H1 (cell line): ENCODE results near the gene PXDN. TPM values are rescaled to one million over a fixed set of nuclear protein-coding genes. Genes with fewer than 3 reads are reported as not detected.

Experiments
- CTCF ChIA-PET: fragments of 300-600 bp; sonication (Branson Sonifier 250); formaldehyde crosslinking; loops from one replicate; lab custom pipeline; 2021; ENCODE audit not compliant: partially characterized antibody; lab: Charles Lee
- POLR2A ChIA-PET: fragments of 300-600 bp; sonication (Branson Sonifier 250); formaldehyde crosslinking; loops from one replicate; lab custom pipeline; 2021; ENCODE audit warnings: inconsistent platforms; ENCODE audit not compliant: partially characterized antibody; lab: Charles Lee
- DNase-seq, 2 experiments: peaks; one replicate each; pipeline versions ENCODE4 v3.0.0 to v3.0.0-alpha.2; 2010 to 2022; ENCODE audit warnings: low spot score in 2 of 2, low read depth in 1 of 2, mixed read lengths in 1 of 2
- FAIRE-seq: peaks from 2 replicates; lab custom pipeline; 2011; peaks lifted over from hg19 to GRCh38; lab: Jason Lieb, UNC
- H2AFZ ChIP-seq: 2 replicates; pipeline ENCODE4 v1.8.1; 2012; ENCODE audit warnings: low read length, inconsistent platforms
- H2AK5ac ChIP-seq: 2 replicates; pipeline ENCODE4 v1.6.1; 2013; ENCODE audit warnings: low read depth, low read length
- H2BK120ac ChIP-seq: replicated peaks from 2 replicates; pipeline ENCODE3; 2013; ENCODE audit warnings: low read depth, low read length, inconsistent platforms
- H2BK12ac ChIP-seq: 2 replicates; pipeline ENCODE4 v1.6.1; 2013; ENCODE audit warnings: low read depth, low read length
- H2BK15ac ChIP-seq: 2 replicates; pipeline ENCODE4 v1.6.1; 2013; ENCODE audit warnings: low read length
- H2BK20ac ChIP-seq: 2 replicates; pipeline ENCODE4 v1.6.1; 2013; ENCODE audit warnings: low read length
- H2BK5ac ChIP-seq: 2 replicates; pipeline ENCODE4 v1.6.1; 2013; ENCODE audit warnings: low read depth, low read length
- H3K14ac ChIP-seq: 2 replicates; pipeline ENCODE4 v1.6.1; 2013; ENCODE audit warnings: inconsistent platforms; ENCODE audit not compliant: insufficient read length
- H3K18ac ChIP-seq: 2 replicates; pipeline ENCODE4 v1.6.1; 2013; ENCODE audit warnings: low read length; ENCODE audit errors: extremely low read depth
- H3K23ac ChIP-seq: 2 replicates; pipeline ENCODE4 v1.6.1; 2013; ENCODE audit warnings: inconsistent platforms; ENCODE audit not compliant: insufficient read length
- H3K23me2 ChIP-seq: 2 replicates; pipeline ENCODE4 v1.6.1; 2013; ENCODE audit warnings: low read depth, low read length
- H3K27ac ChIP-seq: 2 replicates; pipeline ENCODE4 v1.6.1; 2011; ENCODE audit warnings: low read depth, low read length, inconsistent platforms
- H3K27me3 ChIP-seq, 4 experiments: replicated peaks in 1 of 4; 1 replicate in 1 of 4; 2 replicates in 3 of 4; pipeline versions ENCODE4 v1.6.1 to v1.8.1; 2011 to 2013; ENCODE audit warnings: low read length in 3 of 4, mild to moderate bottlenecking in 3 of 4, inconsistent platforms in 2 of 4, mixed read lengths in 2 of 4, moderate library complexity in 1 of 4; ENCODE audit not compliant: control insufficient read depth in 3 of 4, insufficient read depth in 3 of 4; ENCODE audit errors: extremely low read depth in 1 of 4
- H3K36me3 ChIP-seq, 4 experiments: 2 replicates each; pipeline versions ENCODE4 v1.6.1 to v1.8.1; 2011 to 2013; ENCODE audit warnings: mild to moderate bottlenecking in 4 of 4, low read length in 3 of 4, moderate library complexity in 2 of 4, control low read depth in 1 of 4, inconsistent platforms in 1 of 4; ENCODE audit not compliant: insufficient read depth in 4 of 4, control insufficient read depth in 2 of 4
- H3K4ac ChIP-seq: replicated peaks from 2 replicates; pipeline ENCODE3; 2013; ENCODE audit warnings: low read length, low read depth, mixed read lengths, inconsistent platforms; ENCODE audit not compliant: insufficient read length
- H3K4me1 ChIP-seq, 4 experiments: replicated peaks in 1 of 4; 1 replicate in 1 of 4; 2 replicates in 3 of 4; pipeline versions ENCODE4 v1.6.1 to v1.8.1; 2011 to 2013; ENCODE audit warnings: low read length in 3 of 4, inconsistent platforms in 2 of 4, mixed read lengths in 1 of 4; ENCODE audit not compliant: insufficient read depth in 4 of 4, control insufficient read depth in 3 of 4
- H3K4me2 ChIP-seq, 2 experiments: 2 replicates each; pipeline versions ENCODE4 v1.6.1 to v1.8.1; 2011 to 2013; ENCODE audit warnings: low read depth in 2 of 2, low read length in 2 of 2, control low read depth in 1 of 2, inconsistent platforms in 1 of 2, mild to moderate bottlenecking in 1 of 2; ENCODE audit not compliant: insufficient read depth in 1 of 2
- H3K4me3 ChIP-seq, 4 experiments: fragments of 200-600, 300-600 bp in 1 of 4; sonication (generic), shearing (Covaris generic), sonication (Bioruptor Twin) in 1 of 4; 2 replicates each; pipeline versions ENCODE4 v1.5.1 to v1.8.1; 2011 to 2016; ENCODE audit warnings: low read length in 4 of 4, low read depth in 3 of 4, control low read depth in 2 of 4, inconsistent platforms in 2 of 4, mild to moderate bottlenecking in 2 of 4, mixed read lengths in 1 of 4, moderate library complexity in 1 of 4; ENCODE audit not compliant: insufficient read depth in 2 of 4; ENCODE audit errors: extremely low read depth in 1 of 4
- H3K56ac ChIP-seq: replicated peaks from 2 replicates; pipeline ENCODE3; 2013; ENCODE audit warnings: low read depth, mild to moderate bottlenecking, mixed read lengths, low read length, inconsistent platforms; ENCODE audit not compliant: insufficient read length
- H3K79me1 ChIP-seq: 2 replicates; pipeline ENCODE4 v1.6.1; 2013; ENCODE audit warnings: low read depth, low read length, control low read depth
- H3K79me2 ChIP-seq, 2 experiments: 2 replicates each; pipeline versions ENCODE4 v1.6.1 to v1.8.1; 2012 to 2013; ENCODE audit warnings: low read length in 2 of 2, mild to moderate bottlenecking in 2 of 2, inconsistent platforms in 1 of 2; ENCODE audit not compliant: insufficient read depth in 2 of 2, control insufficient read depth in 1 of 2
- H3K9ac ChIP-seq, 4 experiments: replicated peaks in 1 of 4; 1 replicate in 1 of 4; 2 replicates in 3 of 4; pipeline versions ENCODE4 v1.6.1 to v1.8.1; 2011 to 2013; ENCODE audit warnings: low read depth in 3 of 4, low read length in 3 of 4, control low read depth in 2 of 4, mild to moderate bottlenecking in 2 of 4, moderate library complexity in 2 of 4, inconsistent platforms in 1 of 4; ENCODE audit errors: extremely low read depth in 1 of 4
- H3K9me3 ChIP-seq, 2 experiments: 2 replicates each; pipeline versions ENCODE4 v1.6.1 to v1.8.1; 2012 to 2013; ENCODE audit warnings: mild to moderate bottlenecking in 2 of 2, moderate library complexity in 2 of 2, control low read depth in 1 of 2, inconsistent platforms in 1 of 2, low read depth in 1 of 2, low read length in 1 of 2, mixed read lengths in 1 of 2; ENCODE audit not compliant: insufficient read depth in 2 of 2
- H4K20me1 ChIP-seq, 2 experiments: replicated peaks in 1 of 2; 2 replicates each; pipeline versions ENCODE3 to v1.8.1; 2011 to 2013; ENCODE audit warnings: inconsistent platforms in 2 of 2, low read length in 2 of 2, mild to moderate bottlenecking in 1 of 2; ENCODE audit not compliant: insufficient read depth in 2 of 2, control insufficient read depth in 1 of 2
- H4K5ac ChIP-seq: 2 replicates; pipeline ENCODE4 v1.6.1; 2013; ENCODE audit warnings: low read length, low read depth, mixed read lengths, inconsistent platforms; ENCODE audit not compliant: insufficient read length
- H4K8ac ChIP-seq: 2 replicates; pipeline ENCODE4 v1.8.0; 2013; ENCODE audit warnings: mild to moderate bottlenecking, moderate library complexity, low read length, inconsistent platforms; ENCODE audit not compliant: insufficient read depth; ENCODE audit errors: extremely low read depth
- H4K91ac ChIP-seq: replicated peaks from 2 replicates; pipeline ENCODE3; 2013; ENCODE audit warnings: low read length, mixed read lengths, inconsistent platforms; ENCODE audit not compliant: insufficient read length
- CTCF ChIP-seq, 3 experiments: IDR thresholded peaks; 1 replicate in 2 of 3; 2 replicates in 1 of 3; pipeline versions ENCODE4 v1.5.1 to v1.6.1; 2011; ENCODE audit warnings: low read length in 3 of 3, mild to moderate bottlenecking in 3 of 3, inconsistent platforms in 2 of 3, low read depth in 1 of 3, moderate library complexity in 1 of 3; ENCODE audit not compliant: insufficient read depth in 1 of 3; ENCODE audit errors: control extremely low read depth in 1 of 3
- RAD21 ChIP-seq, 2 experiments: IDR thresholded peaks in 1 of 2; conservative IDR thresholded peaks in 1 of 2; 2 replicates each; pipeline ENCODE4 v1.6.1; 2011; ENCODE audit warnings: low read depth in 2 of 2, low read length in 2 of 2, improper control_type of control experiment in 1 of 2, inconsistent platforms in 1 of 2, mild to moderate bottlenecking in 1 of 2, moderate library complexity in 1 of 2
- SIN3A ChIP-seq, 2 experiments: IDR thresholded peaks in 1 of 2; conservative IDR thresholded peaks in 1 of 2; 2 replicates each; pipeline ENCODE4 v1.6.1; 2011 to 2012; ENCODE audit warnings: low read length in 2 of 2, improper control_type of control experiment in 1 of 2, low read depth in 1 of 2, mild to moderate bottlenecking in 1 of 2
- SUZ12 ChIP-seq: fragments of 200-600 bp; sonication (generic); IDR thresholded peaks from 2 replicates; pipeline ENCODE4 v1.6.1; 2012; ENCODE audit warnings: mild to moderate bottlenecking, inconsistent platforms, low read length, moderate library complexity, mixed read lengths
- WGBS, 2 experiments: shearing (Covaris generic) in 1 of 2; methylation state at CpG; one replicate each; pipeline versions ENCODE4 v1.1.6 to v1.1.7; 2013 to 2015; ENCODE audit warnings: low lambda C conversion rate in 2 of 2, mixed read lengths in 2 of 2, inconsistent platforms in 1 of 2, low coverage in 1 of 2, missing lambda C conversion rate in 1 of 2; ENCODE audit not compliant: insufficient replicate concordance in 2 of 2, insufficient coverage in 1 of 2, insufficient read length in 1 of 2; ENCODE audit errors: extremely low coverage in 1 of 2, missing lambda C conversion rate in 1 of 2; 5-methylcytosine and 5-hydroxymethylcytosine counted together
- polyA plus RNA-seq, 7 experiments: library from polyadenylated mRNA; depleted of rRNA in 3 of 7; stranded (reverse) in 5 of 7; unstranded in 2 of 7; fragments of >200 nt in 5 of 7; fragments of 200-250 nt in 2 of 7; gene quantifications; 1 replicate in 5 of 7; 2 replicates in 1 of 7; 4 replicates in 1 of 7; pipeline versions ENCODE4 v1.2.1 to v1.2.3, GENCODE V29; 2011 to 2013; ENCODE audit warnings: missing spikeins in 2 of 7, mixed read lengths in 2 of 7
- total RNA-seq: library from RNA; stranded (reverse); fragmentation: NEBNext Ultra II Directional; extraction: Animal tissue kit (Norgen Biotek cat#: 25700); gene quantifications from 2 replicates; pipeline ENCODE4 v1.2.1, GENCODE V29; 2021

The PXDN gene
- total and polyA plus RNA-seq, 2 of the 8 experiments (the other 6 are each of a cell fraction or from before 2014, with no cell fraction given), result 104 to 141 TPM

- H3K27ac ChIP-seq, result no peak overlapping the region
- H3K4me1 ChIP-seq, result peaks cover 0 to 6% (median 0%) of the 10 kb centered on the region in 4 experiments; a peak in 3 of 7 replicates
- H4K5ac ChIP-seq, result no peak overlapping the region
- H3K4me2 ChIP-seq, result no peak overlapping the region
- no peak overlapping the region for H2BK15ac ChIP-seq
- peaks cover 10% of the 10 kb centered on the region for H3K23me2 ChIP-seq
- H3K56ac ChIP-seq, result no peak overlapping the region
- POLR2A ChIA-PET, result interaction anchor here (0.7 to 1.1 kb wide), 3 partner anchors 19 to 57 kb away, joined by 3 read pairs; no protein-coding TSS in a partner anchor
- no peak overlapping the region for H2AFZ ChIP-seq
- no peak overlapping the region for H4K91ac ChIP-seq
- no peak overlapping the region for H2AK5ac ChIP-seq
- H2BK5ac ChIP-seq, result no peak overlapping the region; the same call in 1 of the 2 replicates
- no peak overlapping the region for H3K23ac ChIP-seq
- H2BK120ac ChIP-seq, result no peak overlapping the region
- H3K4me3 ChIP-seq, result no peak overlapping the region
- peaks cover 3 to 19% of the 10 kb centered on the region in 2 experiments for H4K20me1 ChIP-seq
- H3K18ac ChIP-seq, result no peak overlapping the region
- H3K4ac ChIP-seq, result no peak overlapping the region
- H3K79me1 ChIP-seq, result peaks cover 4% of the 10 kb centered on the region
- CTCF ChIA-PET, result interaction anchor here (0.6 to 1.9 kb wide), 12 partner anchors 9 to 94 kb away, joined by 3 to 6 read pairs (median 4); no protein-coding TSS in a partner anchor
- H3K9me3 ChIP-seq, result no peaks in the 10 kb centered on the region
- FAIRE-seq, result no peak
- H3K9ac ChIP-seq, result no peak overlapping the region
- no peak overlapping the region for H4K8ac ChIP-seq
- H2BK12ac ChIP-seq, result no peak overlapping the region
- H3K27me3 ChIP-seq, result no peaks in the 10 kb centered on the region
- TF ChIP-seq CTCF (IDR thresholded peaks at IDR 0.05; ENCODE audit: control extremely low read depth in 1 of 3, insufficient read depth in 1 of 3, low read depth in 1 of 3, low read length in 3 of 3) (peak in 1 of 3 experiments; percentile 3; a peak in 1 of 4 replicates), SIN3A (conservative IDR thresholded peaks at IDR 0.05 in 1 of 2, IDR thresholded peaks at IDR 0.05 in 1 of 2; ENCODE audit: low read depth in 1 of 2, low read length in 2 of 2) (peak in 1 of 2 experiments; percentile 53; a peak in 1 of 4 replicates), SUZ12 (no peak), RAD21 (IDR thresholded peaks at IDR 0.05 in 1 of 2, conservative IDR thresholded peaks at IDR 0.05 in 1 of 2; ENCODE audit: low read depth in 2 of 2, low read length in 2 of 2) (0 out of 4 replicates have a peak, but pooled peaks of 1 of the 2 experiments have one; percentile 0)
- no peaks in the 10 kb centered on the region for H3K79me2 ChIP-seq
- H3K36me3 ChIP-seq, result peaks cover 11 to 53% (median 23%) of the 10 kb centered on the region in 4 experiments; a peak in 7 of 8 replicates
- 78% methylated on average over 7 of the region's 7 CpGs; no CpG with 5 or more reads in 1 of the 2 experiments for WGBS, 2 experiments
- no peak overlapping the region for H3K14ac ChIP-seq
- H2BK20ac ChIP-seq, result no peak overlapping the region
- no peak for DNase-seq
Observed at GRCh38 chr2:1656961-1657841, 87.1 kb downstream of the PXDN start.
